Rectal smooth muscle tissue (tissue), 1 donor: ENCODE data around the gene DCLK2.

ENCODE experiments used
- H3K27ac ChIP-seq: one replicate; pipeline ENCODE4 v1.7.0; 2013; ENCODE audit warnings: low read depth, low read length, inconsistent platforms
- H3K27me3 ChIP-seq: one replicate; pipeline ENCODE4 v1.7.0; 2013; ENCODE audit warnings: low read length; ENCODE audit not compliant: control insufficient read depth, insufficient read depth
- H3K36me3 ChIP-seq: one replicate; pipeline ENCODE4 v1.7.0; 2013; ENCODE audit warnings: low read length; ENCODE audit not compliant: control insufficient read depth, insufficient read depth
- H3K4me1 ChIP-seq: one replicate; pipeline ENCODE4 v1.7.0; 2013; ENCODE audit warnings: low read length; ENCODE audit not compliant: control insufficient read depth, insufficient read depth
- H3K4me3 ChIP-seq: one replicate; pipeline ENCODE4 v1.7.0; 2013; ENCODE audit warnings: low read length
- H3K9ac ChIP-seq: one replicate; pipeline ENCODE4 v1.7.0; 2013; ENCODE audit warnings: low read length

DCLK2 gene

GRCh38 chr4:150078041-150078578 lies at the start of gene DCLK2:
DCLK2 (plus strand) TSS chr4:150078445; CDS start chr4:150079028, 583 bp downstream.
- Histone ChIP-seq H3K4me1 (peaks cover 7% of the 10 kb centered on the region), H3K36me3 (no peaks in the 10 kb centered on the region), H3K4me3 (peak within 1 kb of the TSS; percentile 74), H3K27ac (peak within 1 kb of the TSS; percentile 90), H3K27me3 (no peaks in the 10 kb centered on the region), H3K9ac (no peak within 1 kb of the TSS)

GRCh38 chr4:150032541-150032940 lies 45.7 kb upstream of the DCLK2 start:
- no peak overlapping the region for H3K9ac ChIP-seq
- no peaks in the 10 kb centered on the region for H3K36me3 ChIP-seq
- no peaks in the 10 kb centered on the region for H3K27me3 ChIP-seq
- H3K4me1 ChIP-seq, result no peaks in the 10 kb centered on the region
- H3K4me3 ChIP-seq, result no peak overlapping the region
- H3K27ac ChIP-seq, result no peak overlapping the region

GRCh38 chr4:150033081-150033480 lies 45.2 kb upstream of the DCLK2 start:
- H3K9ac ChIP-seq, result no peak overlapping the region
- no peaks in the 10 kb centered on the region for H3K27me3 ChIP-seq
- no peaks in the 10 kb centered on the region for H3K36me3 ChIP-seq
- no peaks in the 10 kb centered on the region for H3K4me1 ChIP-seq
- no peak overlapping the region for H3K27ac ChIP-seq
- H3K4me3 ChIP-seq, result no peak overlapping the region

GRCh38 chr4:150033901-150034300 lies 44.3 kb upstream of the DCLK2 start:
- Histone ChIP-seq H3K4me3 (no peak overlapping the region), H3K36me3 (no peaks in the 10 kb centered on the region), H3K9ac (no peak overlapping the region), H3K4me1 (no peaks in the 10 kb centered on the region), H3K27ac (no peak overlapping the region), H3K27me3 (no peaks in the 10 kb centered on the region)

- H3K36me3 ChIP-seq, result no peaks in the 10 kb centered on the region
- no peaks in the 10 kb centered on the region for H3K27me3 ChIP-seq
- no peaks in the 10 kb centered on the region for H3K4me1 ChIP-seq
- no peak overlapping the region for H3K4me3 ChIP-seq
- H3K27ac ChIP-seq, result no peak overlapping the region
- H3K9ac ChIP-seq, result no peak overlapping the region
Measured at GRCh38 chr4:150037251-150037856, 40.9 kb upstream of the DCLK2 start.

GRCh38 chr4:150038335-150039076 lies 39.7 kb upstream of the DCLK2 start:
- no peak overlapping the region for H3K27ac ChIP-seq

GRCh38 chr4:150039274-150040127 lies 38.7 kb upstream of the DCLK2 start:
- Histone ChIP-seq H3K36me3 (no peaks in the 10 kb centered on the region), H3K9ac (no peak overlapping the region), H3K27ac (no peak overlapping the region), H3K27me3 (no peaks in the 10 kb centered on the region), H3K4me1 (no peaks in the 10 kb centered on the region), H3K4me3 (no peak overlapping the region)

More at GRCh38 chr4:150038335-150039076, 39.7 kb upstream of the DCLK2 start:
- no peaks in the 10 kb centered on the region for H3K27me3 ChIP-seq
- no peaks in the 10 kb centered on the region for H3K36me3 ChIP-seq
- H3K4me1 ChIP-seq, result no peaks in the 10 kb centered on the region
- H3K4me3 ChIP-seq, result no peak overlapping the region
- no peak overlapping the region for H3K9ac ChIP-seq

- Histone ChIP-seq H3K9ac (no peak overlapping the region), H3K4me3 (no peak overlapping the region), H3K27ac (no peak overlapping the region), H3K36me3 (no peaks in the 10 kb centered on the region), H3K4me1 (no peaks in the 10 kb centered on the region), H3K27me3 (no peaks in the 10 kb centered on the region)
Measured at GRCh38 chr4:150044517-150044916, 33.7 kb upstream of the DCLK2 start.

GRCh38 chr4:150045410-150045809 lies 32.8 kb upstream of the DCLK2 start:
- H3K9ac ChIP-seq, result no peak overlapping the region
- H3K27me3 ChIP-seq, result no peaks in the 10 kb centered on the region
- H3K36me3 ChIP-seq, result no peaks in the 10 kb centered on the region
- H3K4me1 ChIP-seq, result no peaks in the 10 kb centered on the region
- H3K27ac ChIP-seq, result no peak overlapping the region
- no peak overlapping the region for H3K4me3 ChIP-seq

GRCh38 chr4:150046728-150047217 lies 31.5 kb upstream of the DCLK2 start:
- no peaks in the 10 kb centered on the region for H3K27me3 ChIP-seq
- H3K4me3 ChIP-seq, result no peak overlapping the region
- no peak overlapping the region for H3K27ac ChIP-seq
- H3K9ac ChIP-seq, result no peak overlapping the region
- H3K36me3 ChIP-seq, result no peaks in the 10 kb centered on the region
- H3K4me1 ChIP-seq, result no peaks in the 10 kb centered on the region

GRCh38 chr4:150047546-150047945 lies 30.7 kb upstream of the DCLK2 start:
- Histone ChIP-seq H3K9ac (no peak overlapping the region), H3K4me1 (no peaks in the 10 kb centered on the region), H3K27me3 (no peaks in the 10 kb centered on the region), H3K36me3 (no peaks in the 10 kb centered on the region), H3K27ac (no peak overlapping the region), H3K4me3 (no peak overlapping the region)

GRCh38 chr4:150049682-150050081 lies 28.6 kb upstream of the DCLK2 start:
- no peak overlapping the region for H3K9ac ChIP-seq
- H3K4me3 ChIP-seq, result no peak overlapping the region
- H3K36me3 ChIP-seq, result no peaks in the 10 kb centered on the region
- H3K4me1 ChIP-seq, result no peaks in the 10 kb centered on the region
- H3K27ac ChIP-seq, result no peak overlapping the region
- no peaks in the 10 kb centered on the region for H3K27me3 ChIP-seq
